ENCODE data around the gene FXYD3. TPM values are rescaled to one million over a fixed set of nuclear protein-coding genes. Genes with fewer than 3 reads are reported as not detected.

The FXYD3 gene
- total and polyA plus RNA-seq, 4 donors: 0.32 to 0.45 TPM; not detected in 2

GRCh38 chr19:35074426-35075201 lies 41.0 kb upstream of the FXYD3 start:
- H3K36me3 ChIP-seq (ENCODE audit: control insufficient read depth in 4 of 4, insufficient read depth in 3 of 4, low read depth in 1 of 4, low read length in 3 of 4): no peaks in the 10 kb centered on the region
- no peaks in the 10 kb centered on the region for H3K27me3 ChIP-seq (ENCODE audit: control insufficient read depth in 4 of 4, insufficient read depth in 4 of 4, low read length in 3 of 4)
- no peak for TF ChIP-seq GABPA (IDR thresholded peaks at IDR 0.05 in 1 of 2, conservative IDR thresholded peaks at IDR 0.05 in 1 of 2)
- no peak for TF ChIP-seq TAF1 (conservative IDR thresholded peaks at IDR 0.05)
- no peak for TF ChIP-seq NR2F2 (IDR thresholded peaks at IDR 0.05)
- no peak for TF ChIP-seq EGR1 (IDR thresholded peaks at IDR 0.05; ENCODE audit: low read depth in 2 of 2)
- DNase-seq (ENCODE audit: low spot score): no peak
- WGBS: 92% methylated on average over 21 of the region's 21 CpGs
- H3K4me3 ChIP-seq (ENCODE audit: low read depth in 1 of 3, low read length in 3 of 3): no peak overlapping the region
- no peak overlapping the region for H3K9ac ChIP-seq (ENCODE audit: low read depth in 1 of 2, low read length in 2 of 2)
- H3K9me3 ChIP-seq (ENCODE audit: control insufficient read depth in 4 of 4, low read length in 3 of 4): peaks cover 0 to 6% (median 2%) of the 10 kb centered on the region in 4 donors
- no peaks in the 10 kb centered on the region for H3K4me1 ChIP-seq (ENCODE audit: control insufficient read depth in 4 of 4, insufficient read depth in 4 of 4, low read length in 3 of 4)
- no peak overlapping the region for H3K27ac ChIP-seq (ENCODE audit: low read depth in 1 of 2, low read length in 2 of 2)

- Histone ChIP-seq H3K9me3 (ENCODE audit: control insufficient read depth in 4 of 4, low read length in 3 of 4) (peaks cover 0 to 3% (median 2%) of the 10 kb centered on the region in 4 donors), H3K36me3 (ENCODE audit: control insufficient read depth in 4 of 4, insufficient read depth in 3 of 4, low read depth in 1 of 4, low read length in 3 of 4) (no peaks in the 10 kb centered on the region), H3K9ac (ENCODE audit: low read depth in 1 of 2, low read length in 2 of 2) (no peak overlapping the region), H3K27ac (ENCODE audit: low read depth in 1 of 2, low read length in 2 of 2) (no peak overlapping the region), H3K4me1 (ENCODE audit: control insufficient read depth in 4 of 4, insufficient read depth in 4 of 4, low read length in 3 of 4) (peaks cover 3 to 4% (median 3%) of the 10 kb centered on the region in 4 donors), H3K4me3 (ENCODE audit: low read depth in 1 of 3, low read length in 3 of 3) (no peak overlapping the region), H3K27me3 (ENCODE audit: control insufficient read depth in 4 of 4, insufficient read depth in 4 of 4, low read length in 3 of 4) (no peaks in the 10 kb centered on the region)
- WGBS: 93% methylated on average over 21 of the region's 21 CpGs
- TF ChIP-seq JUND (IDR thresholded peaks at IDR 0.05): no peak
- no peak for TF ChIP-seq GABPA (IDR thresholded peaks at IDR 0.05 in 1 of 2, conservative IDR thresholded peaks at IDR 0.05 in 1 of 2)
- no peak for TF ChIP-seq TAF1 (conservative IDR thresholded peaks at IDR 0.05)
- TF ChIP-seq HNF4G (IDR thresholded peaks at IDR 0.05): no peak
- TF ChIP-seq FOXA2 (IDR thresholded peaks at IDR 0.05): no peak
- TF ChIP-seq RXRA (IDR thresholded peaks at IDR 0.05): no peak
- TF ChIP-seq, protein P1, sequence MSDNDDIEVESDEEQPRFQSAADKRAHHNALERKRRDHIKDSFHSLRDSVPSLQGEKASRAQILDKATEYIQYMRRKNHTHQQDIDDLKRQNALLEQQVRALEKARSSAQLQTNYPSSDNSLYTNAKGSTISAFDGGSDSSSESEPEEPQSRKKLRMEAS (IDR thresholded peaks at IDR 0.05): no peak
- no peak for TF ChIP-seq ATF3 (IDR thresholded peaks at IDR 0.05)
- no peak for TF ChIP-seq HNF4A (conservative IDR thresholded peaks at IDR 0.05)
- TF ChIP-seq CTCF (IDR thresholded peaks at IDR 0.05; ENCODE audit: low read depth, low read length, missing input control): no peak
- DNase-seq (ENCODE audit: low spot score): no peak
Observed at GRCh38 chr19:35075202-35076025, 40.2 kb upstream of the FXYD3 start.

DNA sequence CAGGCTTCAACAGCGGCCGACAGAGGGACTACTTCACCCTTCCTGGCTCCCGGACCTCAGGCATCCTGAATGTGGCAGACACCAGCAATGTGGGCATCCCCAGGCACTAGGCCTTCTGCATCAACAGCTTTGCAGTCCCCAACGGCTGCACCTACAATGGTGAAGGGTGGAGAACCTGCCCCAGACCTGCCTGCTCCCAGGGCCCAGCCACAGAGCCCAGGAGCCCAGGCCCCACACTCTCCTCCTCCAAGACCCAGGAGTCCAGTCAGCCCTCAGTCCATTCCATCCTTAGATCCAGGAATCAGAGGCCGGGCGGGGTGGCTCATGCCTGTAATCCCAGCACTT lies 39.6 kb upstream of the FXYD3 start:
- WGBS: 88% methylated on average over 6 of the region's 6 CpGs
- no peak for DNase-seq (ENCODE audit: low spot score)
- H3K9ac ChIP-seq (ENCODE audit: low read depth in 1 of 2, low read length in 2 of 2): no peak overlapping the region
- H3K36me3 ChIP-seq (ENCODE audit: control insufficient read depth in 4 of 4, insufficient read depth in 3 of 4, low read depth in 1 of 4, low read length in 3 of 4): no peaks in the 10 kb centered on the region
- H3K4me1 ChIP-seq (ENCODE audit: control insufficient read depth in 4 of 4, insufficient read depth in 4 of 4, low read length in 3 of 4): peaks cover 8 to 10% (median 8%) of the 10 kb centered on the region in 4 donors
- no peak overlapping the region for H3K27ac ChIP-seq (ENCODE audit: low read depth in 1 of 2, low read length in 2 of 2)
- no peaks in the 10 kb centered on the region for H3K27me3 ChIP-seq (ENCODE audit: control insufficient read depth in 4 of 4, insufficient read depth in 4 of 4, low read length in 3 of 4)
- H3K9me3 ChIP-seq (ENCODE audit: control insufficient read depth in 4 of 4, low read length in 3 of 4): no peaks in the 10 kb centered on the region
- H3K4me3 ChIP-seq (ENCODE audit: low read depth in 1 of 3, low read length in 3 of 3): no peak overlapping the region
- no peak for TF ChIP-seq HNF4A (conservative IDR thresholded peaks at IDR 0.05)
- TF ChIP-seq HNF4G (IDR thresholded peaks at IDR 0.05): no peak
- no peak for TF ChIP-seq ZBTB33 (IDR thresholded peaks at IDR 0.05)
- no peak for TF ChIP-seq YY1 (IDR thresholded peaks at IDR 0.05)
- no peak for TF ChIP-seq ATF3 (IDR thresholded peaks at IDR 0.05)
- no peak for TF ChIP-seq CTCF (IDR thresholded peaks at IDR 0.05; ENCODE audit: low read depth, low read length, missing input control)
- TF ChIP-seq JUND (IDR thresholded peaks at IDR 0.05): no peak
- TF ChIP-seq, protein P1 (IDR thresholded peaks at IDR 0.05): no peak
- no peak for TF ChIP-seq RXRA (IDR thresholded peaks at IDR 0.05)
- no peak for TF ChIP-seq NR2F2 (IDR thresholded peaks at IDR 0.05)
- TF ChIP-seq EGR1 (IDR thresholded peaks at IDR 0.05; ENCODE audit: low read depth in 2 of 2): no peak
- no peak for TF ChIP-seq FOXA1 (IDR thresholded peaks at IDR 0.05)
- no peak for TF ChIP-seq FOXA2 (IDR thresholded peaks at IDR 0.05)

Data from liver (tissue), 9 donors.